GM12878 (cell line): Measurements from ENCODE around the gene GGTLC2. TPM values are rescaled to one million over a fixed set of nuclear protein-coding genes. Genes with fewer than 3 reads are reported as not detected.

Experiments used
- ATAC-seq: fragments of 200-7000 bp; cut with Tn5 transposase; 3 replicates; pipeline ENCODE4 v1.9.1; 2020; ENCODE audit warnings: mild to moderate bottlenecking, moderate library complexity
- BruUV-seq: library from RNA; stranded (reverse); fragments of 400-500 nt; replicated peaks from 2 replicates; lab custom pipeline; 2021; lab: Mats Ljungman, UMichigan
- CTCF ChIA-PET: fragments of 300-600 bp; sonication (Branson Sonifier 250); formaldehyde crosslinking; extraction: SDS; loops from one replicate; lab custom pipeline; 2021; ENCODE audit warnings: inconsistent platforms; lab: Yijun Ruan, JAX
- POLR2A ChIA-PET: fragments of 350-600 bp; formaldehyde crosslinking; extraction: SDS; loops from one replicate; lab custom pipeline; 2021; ENCODE audit warnings: inconsistent platforms; lab: Charles Lee
- RAD21 ChIA-PET: fragments of 300-600 bp; sonication (Branson Sonifier 250); formaldehyde crosslinking; loops from one replicate; lab custom pipeline; 2023; ENCODE audit warnings: antibody characterized with exemption; ENCODE audit not compliant: unreplicated experiment; lab: Charles Lee
- SMC1A ChIA-PET: fragments of 300-600 bp; sonication (Branson Sonifier 250); formaldehyde crosslinking; loops from one replicate; lab custom pipeline; 2023; ENCODE audit not compliant: unreplicated experiment, uncharacterized antibody; lab: Charles Lee
- DNase-seq: peaks from one replicate; pipeline ENCODE4 v3.0.0-alpha.2; 2011; ENCODE audit warnings: low read depth, low spot score
- FAIRE-seq: peaks from 3 replicates; lab custom pipeline; 2011; peaks lifted over from hg19 to GRCh38; lab: Jason Lieb, UNC
- H2AFZ ChIP-seq: 2 replicates; pipeline ENCODE4 v1.6.0; 2011; ENCODE audit warnings: low read depth, low read length, control low read depth; ENCODE audit not compliant: control insufficient read depth
- H3K27ac ChIP-seq: 2 replicates; pipeline ENCODE4 v1.5.1; 2011; ENCODE audit warnings: control low read depth; ENCODE audit not compliant: control insufficient read depth, insufficient read depth
- H3K27me3 ChIP-seq, 2 experiments: replicated peaks in 1 of 2; 2 replicates each; pipeline versions ENCODE4 v1.6.0 to v1.6.1; 2011; ENCODE audit warnings: low read length in 1 of 2; ENCODE audit not compliant: control insufficient read depth in 2 of 2, insufficient read depth in 2 of 2
- H3K36me3 ChIP-seq, 2 experiments: 2 replicates each; pipeline ENCODE4 v1.5.1; 2011; ENCODE audit warnings: low read length in 1 of 2; ENCODE audit not compliant: control insufficient read depth in 2 of 2, insufficient read depth in 2 of 2
- H3K4me1 ChIP-seq: 2 replicates; pipeline ENCODE4 v1.6.1; 2011; ENCODE audit warnings: mild to moderate bottlenecking, low read length, moderate library complexity, mixed read lengths; ENCODE audit not compliant: control insufficient read depth, insufficient read depth
- H3K4me2 ChIP-seq: 2 replicates; pipeline ENCODE4 v1.6.0; 2011; ENCODE audit warnings: control low read depth; ENCODE audit not compliant: control insufficient read depth, insufficient read depth
- H3K4me3 ChIP-seq: fragments of 200-600 bp; sonication (generic); 2 replicates; pipeline ENCODE4 v1.5.1; 2016
- H3K79me2 ChIP-seq: 2 replicates; pipeline ENCODE4 v1.6.0; 2011; ENCODE audit warnings: low read length; ENCODE audit not compliant: control insufficient read depth, insufficient read depth
- H3K9ac ChIP-seq: 2 replicates; pipeline ENCODE4 v1.8.0; 2011; ENCODE audit warnings: low read length, control low read depth, mixed read lengths; ENCODE audit not compliant: control insufficient read depth, insufficient read depth
- H3K9me3 ChIP-seq: replicated peaks from 3 replicates; pipeline ENCODE4 v1.5.1; 2011; ENCODE audit warnings: mild to moderate bottlenecking, low read length; ENCODE audit not compliant: control insufficient read depth, insufficient read depth
- H4K20me1 ChIP-seq: 2 replicates; pipeline ENCODE4 v1.6.0; 2011; ENCODE audit not compliant: control insufficient read depth, insufficient read depth
- ATF7 ChIP-seq: fragments of 450-650 bp; IDR thresholded peaks from 2 replicates; pipeline ENCODE4 v1.6.1; 2016; ENCODE audit warnings: low read depth, mild to moderate bottlenecking
- DPF2 ChIP-seq: fragments of 450-650 bp; IDR thresholded peaks from 2 replicates; pipeline ENCODE4 v1.6.1; 2017; ENCODE audit warnings: mild to moderate bottlenecking
- ETV6 ChIP-seq, 2 experiments: fragments of 450-650 bp in 1 of 2; IDR thresholded peaks in 1 of 2; conservative IDR thresholded peaks in 1 of 2; 2 replicates each; pipeline ENCODE4 v1.6.1; 2014; ENCODE audit warnings: antibody characterized with exemption in 1 of 2, borderline replicate concordance in 1 of 2, low read depth in 1 of 2, mild to moderate bottlenecking in 1 of 2, moderate library complexity in 1 of 2
- GABPA ChIP-seq: IDR thresholded peaks from 2 replicates; pipeline ENCODE4 v1.6.1; 2014; ENCODE audit warnings: antibody characterized with exemption, low read depth, mild to moderate bottlenecking, inconsistent platforms
- IRF4 ChIP-seq: IDR thresholded peaks from 2 replicates; pipeline ENCODE4 v1.6.1; 2011; ENCODE audit warnings: low read depth, low read length
- MEF2A ChIP-seq: IDR thresholded peaks from 2 replicates; pipeline ENCODE4 v1.6.1; 2011; ENCODE audit warnings: low read depth, mild to moderate bottlenecking, low read length, moderate library complexity; ENCODE audit not compliant: insufficient read depth
- MEF2B ChIP-seq: fragments of 450-650 bp; IDR thresholded peaks from 2 replicates; pipeline ENCODE4 v1.6.1; 2018; ENCODE audit warnings: mild to moderate bottlenecking, moderate library complexity; ENCODE audit not compliant: partially characterized antibody, poor library complexity, severe bottlenecking
- MYB ChIP-seq: fragments of 150-350 bp; IDR thresholded peaks from 2 replicates; pipeline ENCODE4 v1.6.1; 2014; ENCODE audit warnings: mild to moderate bottlenecking, low read depth, low read length, borderline replicate concordance
- NR2C1 ChIP-seq: fragments of 450-650 bp; IDR thresholded peaks from 2 replicates; pipeline ENCODE4 v1.6.1; 2017; ENCODE audit warnings: antibody characterized with exemption, mild to moderate bottlenecking, moderate library complexity
- POLR2AphosphoS5 ChIP-seq: IDR thresholded peaks from 2 replicates; pipeline ENCODE4 v1.6.1; 2011; ENCODE audit warnings: mild to moderate bottlenecking, low read length, inconsistent platforms
- RAD21 ChIP-seq: IDR thresholded peaks from 2 replicates; pipeline ENCODE4 v1.6.1; 2011; ENCODE audit warnings: mild to moderate bottlenecking, low read depth, low read length, moderate library complexity; ENCODE audit not compliant: insufficient read depth
- RBBP5 ChIP-seq: fragments of 200-600 bp; sonication (generic); conservative IDR thresholded peaks from 2 replicates; pipeline ENCODE4 v1.6.1; 2016
- RFX5 ChIP-seq: IDR thresholded peaks from 2 replicates; pipeline ENCODE4 v1.6.1; 2011; ENCODE audit warnings: low read depth, low read length, improper control_type of control experiment
- SMAD1 ChIP-seq: fragments of 450-650 bp; IDR thresholded peaks from 2 replicates; pipeline ENCODE4 v1.6.1; 2018; ENCODE audit warnings: mild to moderate bottlenecking, low read depth; ENCODE audit not compliant: partially characterized antibody
- STAT3 ChIP-seq: IDR thresholded peaks from 2 replicates; pipeline ENCODE4 v1.6.1; 2011; ENCODE audit warnings: low read depth, low read length, improper control_type of control experiment
- WRNIP1 ChIP-seq: IDR thresholded peaks from 2 replicates; pipeline ENCODE4 v1.6.1; 2011; ENCODE audit warnings: low read depth, low read length, improper control_type of control experiment, borderline replicate concordance
- ZNF24 ChIP-seq: fragments of 450-650 bp; IDR thresholded peaks from 2 replicates; pipeline ENCODE4 v1.6.1; 2017; ENCODE audit warnings: antibody characterized with exemption, mild to moderate bottlenecking
- ZNF592 ChIP-seq: fragments of 450-650 bp; IDR thresholded peaks from 2 replicates; pipeline ENCODE4 v1.6.1; 2017; ENCODE audit warnings: mild to moderate bottlenecking, moderate library complexity
- WGBS: methylation state at CpG from one replicate; pipeline ENCODE4 v1.1.6; 2016; ENCODE audit warnings: low lambda C conversion rate; ENCODE audit not compliant: insufficient replicate concordance, insufficient coverage; ENCODE audit errors: missing lambda C conversion rate; 5-methylcytosine and 5-hydroxymethylcytosine counted together
- in situ Hi-C: fragments of 300-500 bp; cut with MboI; formaldehyde crosslinking; loops from 9 replicates; pipeline ENCODE4 v1.14.3; 2018; ENCODE audit warnings: mixed read lengths
- intact Hi-C: fragments of 100-400 bp; cut with micrococcal nuclease; formaldehyde crosslinking; loops from one replicate; pipeline ENCODE4 v1.14.2; 2022; ENCODE audit not compliant: unreplicated experiment
- polyA plus RNA-seq, 11 experiments: library from polyadenylated mRNA; depleted of rRNA in 4 of 11; unstranded in 6 of 11; stranded (reverse) in 5 of 11; fragments of >200 nt; fragmentation: Nextera tagmentation in 4 of 11; fragmentation: Illumina TruSeq in 1 of 11; extraction: Ambion mirVana in 4 of 11; extraction: Trizol in 1 of 11; gene quantifications; 1 replicate in 1 of 11; 2 replicates in 10 of 11; pipeline versions ENCODE4 v1.2.1 to v1.2.3, GENCODE V29; 2011 to 2016; ENCODE audit warnings: inconsistent platforms in 2 of 11, missing spikeins in 2 of 11, low read depth in 1 of 11
- total RNA-seq, 4 experiments: library from RNA; depleted of rRNA in 3 of 4; stranded (reverse); fragments of >200 nt in 3 of 4; fragmentation: Illumina TruSeq in 1 of 4; extraction: Trizol in 1 of 4; gene quantifications; 2 replicates each; pipeline versions ENCODE4 v1.2.1 to v1.2.3, GENCODE V29; 2013 to 2021

The GGTLC2 gene
- total and polyA plus RNA-seq, 10 of the 15 experiments (the other 5 are each of a cell fraction or from before 2014, with no cell fraction given) = not detected

- TF ChIP-seq MEF2B (no peak), ZNF24 (no peak), NR2C1 (no peak), RFX5 (no peak)
Measured at GRCh38 chr22:22598144-22598543, 46.3 kb upstream of the GGTLC2 start (continued).

- in situ Hi-C loops (no loop called here), intact Hi-C loops (no loop called here)
- POLR2A ChIA-PET = no interaction called here
- no peak overlapping the region for H3K4me2 ChIP-seq
- RAD21 ChIA-PET = interaction anchor here (2.1 kb wide), 1 partner anchor 167 kb away, joined by 5 read pairs; no protein-coding TSS in a partner anchor
- no peaks in the 10 kb centered on the region for H3K27me3 ChIP-seq
- no peaks in the 10 kb centered on the region for H3K36me3 ChIP-seq
- H3K4me1 ChIP-seq = peaks cover 6% of the 10 kb centered on the region
- H4K20me1 ChIP-seq = no peaks in the 10 kb centered on the region
- ATAC-seq (no peak), DNase-seq (no peak), FAIRE-seq (no peak)
- no peaks in the 10 kb centered on the region for H3K79me2 ChIP-seq
- no peak overlapping the region for H2AFZ ChIP-seq
- CTCF ChIA-PET = interaction anchor here (1.0 to 1.4 kb wide), 3 partner anchors 11 to 87 kb away, joined by 3 to 6 read pairs (median 3); no protein-coding TSS in a partner anchor
- SMC1A ChIA-PET = interaction anchor here (1.1 kb wide), 1 partner anchor 146 kb away, joined by 3 read pairs; no protein-coding TSS in a partner anchor
- no peak overlapping the region for H3K9ac ChIP-seq
- no peak overlapping the region for H3K4me3 ChIP-seq
- H3K9me3 ChIP-seq = no peaks in the 10 kb centered on the region
- no peak overlapping the region for H3K27ac ChIP-seq
- BruUV-seq = no TSS peak
- 41% methylated on average over 3 of the region's 3 CpGs for WGBS
- TF ChIP-seq ETV6 (conservative IDR thresholded peaks at IDR 0.05 in 1 of 2, IDR thresholded peaks at IDR 0.05 in 1 of 2; ENCODE audit: borderline replicate concordance in 1 of 2, low read depth in 1 of 2) = no peak
- no peak for TF ChIP-seq IRF4
- no peak for TF ChIP-seq STAT3
- no peak for TF ChIP-seq MEF2B
- no peak for TF ChIP-seq POLR2AphosphoS5
- TF ChIP-seq WRNIP1 = no peak
- no peak for TF ChIP-seq ATF7
- TF ChIP-seq DPF2 = no peak
- no peak for TF ChIP-seq RBBP5
- no peak for TF ChIP-seq MYB
- TF ChIP-seq ZNF592 = no peak
- no peak for TF ChIP-seq MEF2A
- no peak for TF ChIP-seq SMAD1
- no peak for TF ChIP-seq RAD21
- no peak for TF ChIP-seq GABPA
Measured at GRCh38 chr22:22599248-22599647, 45.2 kb upstream of the GGTLC2 start.
